Esophagus squamous epithelium (tissue), 5 donors: Measurements from ENCODE around the gene BCL2. TPM values are rescaled to one million over a fixed set of nuclear protein-coding genes. Genes with fewer than 3 reads are reported as not detected.

Source experiments
- DNase-seq: peaks from one replicate; lab custom pipeline; 2025; lab: John Stamatoyannopoulos, UW
- H3K27ac ChIP-seq, 4 donors: fragments of 200-600 bp; sonication (generic); one replicate each; pipeline ENCODE4 v1.5.1; 2016 to 2019; ENCODE audit warnings: mild to moderate bottlenecking in 1 of 4
- H3K27me3 ChIP-seq, 4 donors: fragments of 200-600 bp; sonication (generic); 1 replicate in 3 of 4; 2 replicates in 1 of 4; pipeline versions ENCODE4 v1.5.1 to v1.6.0; 2017 to 2021; ENCODE audit warnings: antibody characterized with exemption in 1 of 4
- H3K36me3 ChIP-seq, 3 donors: fragments of 200-600 bp; sonication (generic); one replicate each; pipeline ENCODE4 v1.5.1; 2016 to 2019
- H3K4me1 ChIP-seq, 3 donors: fragments of 200-600 bp; sonication (generic); one replicate each; pipeline ENCODE4 v1.5.1; 2017 to 2019
- H3K4me3 ChIP-seq, 4 donors: fragments of 200-600 bp; sonication (generic); 1 replicate in 3 of 4; 2 replicates in 1 of 4; pipeline ENCODE4 v1.5.1; 2016 to 2019; ENCODE audit warnings: mild to moderate bottlenecking in 2 of 4, moderate library complexity in 1 of 4
- H3K9me3 ChIP-seq, 3 donors: fragments of 200-600 bp; sonication (generic); one replicate each; pipeline ENCODE4 v1.5.1; 2016 to 2019
- CTCF ChIP-seq, 6 experiments: fragments of 450-650 bp in 4 of 6; fragments of 200-600 bp in 2 of 6; sonication (generic) in 2 of 6; IDR thresholded peaks; one replicate each; pipeline ENCODE4 v1.5.1; 2016 to 2019; ENCODE audit warnings: antibody characterized with exemption in 6 of 6, mild to moderate bottlenecking in 4 of 6, moderate library complexity in 4 of 6
- POLR2A ChIP-seq, 4 donors: fragments of 450-650 bp; IDR thresholded peaks; one replicate each; pipeline ENCODE4 v1.6.1; 2017; ENCODE audit warnings: antibody characterized with exemption in 4 of 4, mild to moderate bottlenecking in 4 of 4, moderate library complexity in 3 of 4
- WGBS, 2 donors: methylation state at CpG; one replicate each; pipeline ENCODE4 v1.1.5; 2018; 5-methylcytosine and 5-hydroxymethylcytosine counted together
- intact Hi-C: fragments of 100-400 bp; cut with DNase I; formaldehyde crosslinking; loops from one replicate; pipeline ENCODE4 v1.15.0; 2022
- total RNA-seq, 4 donors: library from RNA; depleted of rRNA; stranded (reverse); fragments of >200 nt; gene quantifications; one replicate each; pipeline ENCODE4 v1.1.0, GENCODE V29; 2016
- donor health status: DM: yes; HTN: yes; CAD: no.

Gene BCL2
- total RNA-seq, 4 donors from 2014 or later: 3.1 to 17.4 (median 4.2) TPM

- 72 to 91% methylated on average over 7 to 10 of the region's 10 CpGs for WGBS, 2 donors
- peaks cover 9 to 72% (median 14%) of the 10 kb centered on the region in 3 donors for H3K4me1 ChIP-seq
Observed at GRCh38 chr18:63154350-63155152, 165.0 kb downstream of the BCL2 start.

GRCh38 chr18:63152791-63153190 lies 166.8 kb downstream of the BCL2 start:
- 68 to 81% methylated on average over 7 of the region's 7 CpGs for WGBS, 2 donors
- H3K4me1 ChIP-seq: peaks cover 14 to 66% (median 15%) of the 10 kb centered on the region in 3 donors
- TF ChIP-seq POLR2A (IDR thresholded peaks at IDR 0.05) (no peak), CTCF (IDR thresholded peaks at IDR 0.05) (no peak)
- H3K36me3 ChIP-seq: no peaks in the 10 kb centered on the region
- no peak overlapping the region for H3K4me3 ChIP-seq
- no peaks in the 10 kb centered on the region for H3K9me3 ChIP-seq
- H3K27me3 ChIP-seq: no peaks in the 10 kb centered on the region
- no peak for DNase-seq
- intact Hi-C loops: no loop called here
- H3K27ac ChIP-seq: no peak overlapping the region

More at GRCh38 chr18:63154350-63155152, 165.0 kb downstream of the BCL2 start:
- Histone ChIP-seq H3K27me3 (no peaks in the 10 kb centered on the region), H3K36me3 (no peaks in the 10 kb centered on the region), H3K9me3 (no peaks in the 10 kb centered on the region), H3K27ac (peak overlapping the region in 3 of 4 donors; percentile 22 to 74 (median 63)), H3K4me3 (peak overlapping the region in 1 of 4 donors; percentile 57)
- intact Hi-C loops: no loop called here
- TF ChIP-seq CTCF (IDR thresholded peaks at IDR 0.05) (no peak), POLR2A (IDR thresholded peaks at IDR 0.05) (no peak)
- DNase-seq: no peak

- TF ChIP-seq POLR2A (IDR thresholded peaks at IDR 0.05): no peak
- 51 to 69% methylated on average over 3 of the region's 3 CpGs for WGBS, 2 donors
- peaks cover 14 to 66% (median 15%) of the 10 kb centered on the region in 3 donors for H3K4me1 ChIP-seq
Observed at GRCh38 chr18:63152096-63152495, 167.5 kb downstream of the BCL2 start.

GRCh38 chr18:63151539-63151938 lies 168.0 kb downstream of the BCL2 start:
- no peak overlapping the region for H3K27ac ChIP-seq
- no peak overlapping the region for H3K4me3 ChIP-seq
- intact Hi-C loops: no loop called here
- no peak for DNase-seq
- H3K27me3 ChIP-seq: no peaks in the 10 kb centered on the region
- H3K36me3 ChIP-seq: no peaks in the 10 kb centered on the region
- no peak for TF ChIP-seq CTCF (IDR thresholded peaks at IDR 0.05)
- TF ChIP-seq POLR2A (IDR thresholded peaks at IDR 0.05): no peak
- peaks cover 14 to 66% (median 15%) of the 10 kb centered on the region in 3 donors for H3K4me1 ChIP-seq
- WGBS, 2 donors: 45 to 61% methylated on average over 5 of the region's 5 CpGs
- H3K9me3 ChIP-seq: no peaks in the 10 kb centered on the region

More at GRCh38 chr18:63152096-63152495, 167.5 kb downstream of the BCL2 start:
- H3K27me3 ChIP-seq: no peaks in the 10 kb centered on the region
- H3K27ac ChIP-seq: no peak overlapping the region
- intact Hi-C loops: no loop called here
- DNase-seq: no peak
- H3K36me3 ChIP-seq: no peaks in the 10 kb centered on the region
- no peaks in the 10 kb centered on the region for H3K9me3 ChIP-seq
- no peak overlapping the region for H3K4me3 ChIP-seq

GRCh38 chr18:63150942-63151421 lies 168.6 kb downstream of the BCL2 start:
- H3K4me3 ChIP-seq: no peak overlapping the region
- peaks cover 10 to 66% (median 15%) of the 10 kb centered on the region in 3 donors for H3K4me1 ChIP-seq
- H3K9me3 ChIP-seq: no peaks in the 10 kb centered on the region
- no peak overlapping the region for H3K27ac ChIP-seq
- 64 to 66% methylated on average over 4 of the region's 4 CpGs for WGBS, 2 donors
- DNase-seq: no peak
- intact Hi-C loops: no loop called here
- H3K27me3 ChIP-seq: no peaks in the 10 kb centered on the region
- TF ChIP-seq POLR2A (IDR thresholded peaks at IDR 0.05) (no peak), CTCF (IDR thresholded peaks at IDR 0.05) (no peak)
- H3K36me3 ChIP-seq: no peaks in the 10 kb centered on the region
